Measurements from ENCODE around the gene SPINDOC.
A peak's percentile ranks its signal among the peaks of the same experiment; 100 is the strongest.

GRCh38 chr11:63839508-63840355 lies 26.5 kb downstream of the SPINDOC start:
- TF ChIP-seq USF1 (IDR thresholded peaks at IDR 0.05) (no peak), CEBPB (IDR thresholded peaks at IDR 0.05) (no peak), EGR1 (IDR thresholded peaks at IDR 0.05) (peak; percentile 75), YY1 (IDR thresholded peaks at IDR 0.05; ENCODE audit: low read depth) (no peak), TAF1 (IDR thresholded peaks at IDR 0.05; ENCODE audit: low read depth) (no peak; the same call in 1 of the 2 replicates), FOXM1 (IDR thresholded peaks at IDR 0.05; ENCODE audit: borderline replicate concordance, low read depth) (no peak), EP300 (IDR thresholded peaks at IDR 0.05; ENCODE audit: borderline replicate concordance) (no peak), MAX (IDR thresholded peaks at IDR 0.05) (no peak; the same call in 1 of the 2 replicates), NFIC (IDR thresholded peaks at IDR 0.05) (no peak), TEAD4 (IDR thresholded peaks at IDR 0.05) (no peak), RAD21 (IDR thresholded peaks at IDR 0.05; ENCODE audit: low read depth) (no peak), ZBTB7A (IDR thresholded peaks at IDR 0.05; ENCODE audit: low read depth) (no peak), TCF12 (IDR thresholded peaks at IDR 0.05; ENCODE audit: low read depth) (no peak)
- TF ChIP-seq, protein P1, sequence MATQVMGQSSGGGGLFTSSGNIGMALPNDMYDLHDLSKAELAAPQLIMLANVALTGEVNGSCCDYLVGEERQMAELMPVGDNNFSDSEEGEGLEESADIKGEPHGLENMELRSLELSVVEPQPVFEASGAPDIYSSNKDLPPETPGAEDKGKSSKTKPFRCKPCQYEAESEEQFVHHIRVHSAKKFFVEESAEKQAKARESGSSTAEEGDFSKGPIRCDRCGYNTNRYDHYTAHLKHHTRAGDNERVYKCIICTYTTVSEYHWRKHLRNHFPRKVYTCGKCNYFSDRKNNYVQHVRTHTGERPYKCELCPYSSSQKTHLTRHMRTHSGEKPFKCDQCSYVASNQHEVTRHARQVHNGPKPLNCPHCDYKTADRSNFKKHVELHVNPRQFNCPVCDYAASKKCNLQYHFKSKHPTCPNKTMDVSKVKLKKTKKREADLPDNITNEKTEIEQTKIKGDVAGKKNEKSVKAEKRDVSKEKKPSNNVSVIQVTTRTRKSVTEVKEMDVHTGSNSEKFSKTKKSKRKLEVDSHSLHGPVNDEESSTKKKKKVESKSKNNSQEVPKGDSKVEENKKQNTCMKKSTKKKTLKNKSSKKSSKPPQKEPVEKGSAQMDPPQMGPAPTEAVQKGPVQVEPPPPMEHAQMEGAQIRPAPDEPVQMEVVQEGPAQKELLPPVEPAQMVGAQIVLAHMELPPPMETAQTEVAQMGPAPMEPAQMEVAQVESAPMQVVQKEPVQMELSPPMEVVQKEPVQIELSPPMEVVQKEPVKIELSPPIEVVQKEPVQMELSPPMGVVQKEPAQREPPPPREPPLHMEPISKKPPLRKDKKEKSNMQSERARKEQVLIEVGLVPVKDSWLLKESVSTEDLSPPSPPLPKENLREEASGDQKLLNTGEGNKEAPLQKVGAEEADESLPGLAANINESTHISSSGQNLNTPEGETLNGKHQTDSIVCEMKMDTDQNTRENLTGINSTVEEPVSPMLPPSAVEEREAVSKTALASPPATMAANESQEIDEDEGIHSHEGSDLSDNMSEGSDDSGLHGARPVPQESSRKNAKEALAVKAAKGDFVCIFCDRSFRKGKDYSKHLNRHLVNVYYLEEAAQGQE (IDR thresholded peaks at IDR 0.05; ENCODE audit: low read depth): no peak
